HG03064 (cell line): Measurements from ENCODE around the gene EVL.

ENCODE experiments used
- ATAC-seq: cut with Tn5 transposase; IDR thresholded peaks from one replicate; pipeline ENCODE4 v1.9.1; 2021; ENCODE audit warnings: low read depth; ENCODE audit not compliant: unreplicated experiment

Gene EVL

DNA sequence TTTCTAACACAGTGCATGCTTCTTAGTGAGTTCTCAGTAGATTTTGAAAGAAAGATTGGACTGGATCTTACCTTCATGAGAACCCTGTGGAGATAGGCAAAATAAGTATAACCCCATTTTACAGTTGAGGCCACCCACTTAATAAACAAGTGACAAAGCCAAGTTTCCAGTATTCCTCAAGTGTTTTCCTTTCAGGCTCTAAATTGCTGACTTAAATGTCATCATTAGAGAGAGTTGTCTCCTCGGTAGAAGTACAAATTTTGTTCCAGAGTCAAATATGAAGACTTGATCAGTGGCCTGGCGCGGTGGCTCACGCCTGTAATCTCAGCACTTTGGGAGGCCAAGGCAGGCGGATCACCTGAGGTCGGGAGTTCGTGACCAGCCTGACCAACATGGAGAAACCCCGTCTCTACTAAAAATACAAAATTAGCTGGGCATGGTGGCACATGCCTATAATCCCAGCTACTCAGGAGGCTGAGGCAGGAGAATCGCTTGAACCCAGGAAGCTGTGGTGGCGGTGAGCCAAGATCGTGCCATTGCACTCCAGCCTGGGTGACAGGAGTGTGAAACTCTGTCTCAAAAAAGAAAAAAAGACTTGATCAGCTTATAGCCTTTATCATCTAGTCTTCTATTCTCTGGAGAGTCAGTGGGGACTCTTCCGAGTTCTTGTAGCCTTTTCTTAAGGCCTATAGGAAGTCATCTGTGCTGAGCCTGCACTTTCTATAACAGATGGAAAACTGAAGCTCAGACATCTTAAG is 708 bp upstream of the EVL start:
- peak; percentile 11 for ATAC-seq

DNA sequence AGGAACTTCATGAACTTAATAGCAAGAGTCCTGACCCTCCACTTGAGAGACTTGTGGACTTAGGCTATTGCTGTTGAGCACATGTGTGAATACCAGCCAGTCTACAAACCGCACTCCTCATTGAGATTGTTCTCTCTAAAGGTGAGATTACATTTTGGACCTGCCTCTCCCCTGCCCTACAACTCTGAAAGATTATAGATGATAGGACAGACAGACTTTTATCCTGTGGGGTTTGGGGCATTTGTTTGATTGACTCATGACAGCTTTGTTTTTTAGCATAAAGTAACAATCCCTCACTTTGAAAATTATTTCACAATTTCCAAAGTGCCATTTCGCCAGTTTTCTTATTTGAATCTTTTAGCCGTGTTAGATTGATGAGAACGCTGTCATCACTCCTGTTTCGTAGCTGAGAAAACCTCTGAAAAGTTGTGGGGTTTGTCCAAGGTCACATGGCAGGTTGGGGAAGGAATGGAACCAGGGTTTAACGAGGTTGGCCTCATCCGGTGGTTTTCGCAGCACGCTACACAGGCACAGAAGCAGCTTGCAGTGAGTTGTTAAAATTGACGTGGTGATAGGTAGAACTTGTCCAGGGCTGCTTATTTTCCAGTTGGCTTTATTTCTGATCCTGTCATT is 836 bp downstream of the EVL start:
- peak; percentile 25 for ATAC-seq

- ATAC-seq = no peak
Observed at GRCh38 chr14:100066962-100067361, 1.7 kb downstream of the EVL start.

DNA sequence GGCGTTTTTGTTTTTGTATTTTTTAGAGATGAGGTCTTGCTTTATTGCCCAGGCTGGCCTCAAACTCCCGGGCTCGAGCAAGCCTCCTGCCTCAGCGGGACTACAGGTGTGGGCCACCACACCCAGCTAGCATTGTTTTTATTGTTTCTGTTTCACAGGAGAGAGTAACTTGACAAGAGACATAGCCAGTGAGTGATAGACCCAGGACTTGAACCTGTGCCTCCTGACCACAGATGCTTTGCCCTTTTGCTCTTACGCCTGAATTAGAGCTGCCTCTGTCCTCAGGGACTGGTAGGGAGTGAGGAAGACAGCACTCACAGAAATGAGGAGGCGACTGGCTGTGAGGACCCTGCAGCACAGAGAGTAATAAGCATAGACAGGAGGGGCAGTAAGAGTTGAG is 2.3 kb downstream of the EVL start:
- ATAC-seq = no peak

DNA sequence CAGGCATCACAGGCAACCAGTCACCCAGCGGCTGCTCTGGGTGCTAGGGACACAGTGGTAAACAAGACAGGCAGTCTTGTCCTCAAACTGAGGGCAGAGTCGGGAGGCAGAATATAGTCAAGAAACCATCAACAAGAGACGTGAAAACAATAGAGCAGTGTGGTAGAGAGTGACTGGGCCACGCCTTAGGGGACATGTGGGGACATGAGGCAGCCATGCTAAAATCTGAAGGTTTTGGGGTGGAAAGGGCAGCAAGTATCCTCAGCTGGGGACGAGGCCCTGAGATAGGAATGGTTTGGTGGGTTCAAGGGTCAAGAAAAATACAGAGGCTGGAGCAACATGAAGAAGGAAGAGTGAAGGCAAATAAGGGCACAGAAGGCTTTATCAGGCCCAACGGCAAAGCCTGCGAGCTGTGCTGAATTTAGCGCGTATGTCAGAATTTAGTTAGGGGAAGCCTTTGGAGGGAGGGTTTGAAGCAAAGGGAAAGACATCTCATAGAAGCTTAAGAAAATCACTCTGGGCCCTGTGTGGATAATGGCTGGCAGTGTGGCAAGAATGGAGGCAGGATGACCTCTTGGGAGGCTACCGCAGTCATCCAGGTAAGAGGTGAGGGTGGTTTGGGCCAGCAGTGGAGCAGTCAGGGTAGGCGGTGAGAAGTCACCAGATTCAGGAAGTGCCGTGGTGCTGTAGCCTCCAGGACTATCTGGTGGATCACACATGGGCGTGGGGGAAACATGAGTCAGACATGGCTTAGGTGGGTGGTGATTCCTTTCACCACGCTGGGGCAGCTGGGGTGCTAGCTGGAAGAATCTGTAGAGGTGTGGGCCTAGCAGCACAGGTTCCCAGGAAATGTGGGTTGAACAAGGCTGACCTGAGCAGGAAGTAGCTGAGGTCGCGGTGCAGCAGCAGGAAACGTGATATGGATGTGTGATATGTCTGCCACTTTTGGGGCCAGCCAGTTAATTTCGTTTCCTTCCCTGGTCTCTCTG is 3.0 kb downstream of the EVL start:
- peak; percentile 19 for ATAC-seq

- ATAC-seq = no peak
Observed at GRCh38 chr14:100069161-100069800, 4.1 kb downstream of the EVL start.

- ATAC-seq = no peak
Observed at GRCh38 chr14:100070310-100070709, 5.1 kb downstream of the EVL start.

DNA sequence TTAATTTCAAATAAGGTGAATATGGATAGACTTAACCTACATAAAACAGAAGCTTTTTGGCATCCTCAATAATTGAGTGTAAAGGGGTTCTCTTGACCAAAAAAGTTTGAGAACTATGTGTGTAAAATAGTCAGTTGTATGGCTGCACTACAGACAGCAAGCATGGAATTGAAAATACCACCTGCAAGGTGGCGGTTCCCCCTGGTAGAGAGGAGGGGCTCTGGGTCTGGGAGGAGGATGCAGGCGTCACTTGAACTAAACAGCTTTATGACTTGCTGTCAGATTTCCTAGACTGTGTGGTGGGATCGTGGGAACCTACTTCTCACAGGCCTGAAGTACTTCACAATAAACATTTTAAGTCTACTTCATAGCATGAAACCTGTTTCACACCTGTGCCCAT is 6.3 kb downstream of the EVL start:
- no peak for ATAC-seq

DNA sequence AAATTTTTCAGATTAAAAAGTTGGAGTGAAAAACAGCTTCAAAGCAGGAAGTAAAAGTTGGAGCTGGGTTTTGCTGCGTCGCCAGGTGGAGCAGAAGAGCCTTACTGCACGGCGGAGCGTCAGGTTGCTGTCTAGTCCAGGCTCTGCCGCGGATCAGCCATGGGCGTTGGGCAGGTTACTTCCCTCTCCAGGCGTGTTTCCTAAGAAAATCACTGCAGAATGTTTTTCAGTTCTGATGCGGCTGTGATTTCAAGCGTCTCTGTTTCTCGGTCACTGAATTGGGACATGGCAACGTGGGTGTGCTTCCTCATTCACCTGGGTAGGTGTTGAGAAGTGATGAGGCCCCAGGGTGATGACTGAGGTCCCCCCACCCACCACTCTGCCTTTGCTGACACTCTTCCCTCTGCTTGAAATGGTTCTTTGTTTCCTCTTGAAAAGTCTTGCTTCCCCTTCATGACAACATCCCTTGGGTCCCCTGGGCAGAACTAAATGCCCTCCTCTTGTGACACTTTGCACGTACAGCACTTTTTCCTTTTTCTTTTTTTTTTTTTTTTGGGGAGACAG is 7.6 kb downstream of the EVL start:
- peak; percentile 34 for ATAC-seq

- ATAC-seq = no peak
Observed at GRCh38 chr14:100073576-100074430, 8.6 kb downstream of the EVL start.

DNA sequence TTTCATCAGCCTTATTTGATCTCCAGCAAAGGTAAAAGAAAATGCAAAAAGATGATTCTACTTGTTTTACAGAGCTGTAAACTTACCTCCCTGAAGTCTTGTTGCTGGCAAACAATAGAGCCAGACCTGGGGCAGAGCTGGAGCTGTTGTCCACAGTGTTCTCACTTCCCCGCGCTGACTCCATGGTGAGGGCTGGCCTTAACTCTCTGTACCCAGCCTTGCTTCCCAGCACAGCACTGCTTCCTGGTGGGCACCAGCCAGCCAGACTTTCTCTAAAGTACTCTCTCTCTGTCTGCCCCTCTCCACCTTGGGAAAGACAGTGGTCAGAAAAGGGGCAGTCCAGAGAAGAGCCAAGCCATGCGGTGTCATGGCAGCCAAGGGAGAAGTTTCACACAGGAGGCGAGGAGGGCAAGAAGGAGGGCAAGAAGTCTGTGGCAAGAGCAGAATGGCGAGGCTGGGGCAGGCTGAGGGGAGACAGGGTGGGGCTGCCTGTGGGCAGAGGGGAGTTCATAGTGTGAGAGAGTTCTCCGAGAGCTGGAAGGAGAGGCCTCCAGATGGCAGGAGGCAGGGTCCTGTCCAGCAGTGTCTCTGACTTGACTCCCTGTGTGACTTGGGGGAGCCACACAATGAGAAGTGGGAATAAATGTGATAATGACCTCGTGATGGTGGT is 9.3 kb downstream of the EVL start:
- no peak for ATAC-seq

GRCh38 chr14:100075681-100076080 is 10.5 kb downstream of the EVL start:
- ATAC-seq = no peak

DNA sequence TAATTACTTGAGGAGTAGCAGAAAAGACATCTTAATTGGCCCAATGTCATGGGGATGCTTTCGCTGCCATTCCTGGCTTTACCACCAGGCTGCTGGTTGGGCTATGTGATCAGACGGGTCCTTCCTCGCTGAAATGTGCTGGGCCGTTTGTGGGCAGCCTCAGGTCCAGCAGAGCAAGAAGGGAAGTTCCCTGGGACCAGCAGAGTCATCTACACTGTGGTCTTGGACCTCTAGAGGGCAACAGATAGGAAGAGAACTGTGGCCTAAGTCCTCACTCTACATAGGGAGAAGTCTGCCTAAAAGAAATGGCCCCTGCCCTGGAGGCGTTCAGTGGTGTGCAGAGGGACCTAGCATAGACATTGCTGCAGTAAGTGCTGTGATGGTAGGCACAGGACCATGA is 10.9 kb downstream of the EVL start:
- ATAC-seq = no peak

DNA sequence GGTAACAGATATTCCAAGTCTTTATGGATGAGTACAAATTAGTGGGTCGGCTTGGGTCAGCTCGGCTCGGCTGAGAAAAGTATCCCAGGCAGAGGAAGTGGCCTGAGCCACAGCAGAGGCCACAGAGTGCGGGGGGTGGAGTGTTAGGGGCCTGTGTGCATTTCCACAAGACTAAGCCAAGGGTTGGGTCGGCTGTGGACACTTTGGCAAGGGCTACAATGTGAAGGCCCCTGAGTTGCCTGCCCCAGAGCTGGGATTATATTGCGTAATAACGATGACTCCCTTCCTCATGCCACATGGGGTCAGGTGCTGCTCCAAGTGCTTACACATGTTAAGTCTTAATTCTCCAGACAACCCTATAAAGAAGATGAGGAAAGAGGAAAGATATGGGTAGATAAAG is 11.4 kb downstream of the EVL start:
- no peak for ATAC-seq

GRCh38 chr14:100077441-100077840 is 12.2 kb downstream of the EVL start:
- ATAC-seq = no peak

DNA sequence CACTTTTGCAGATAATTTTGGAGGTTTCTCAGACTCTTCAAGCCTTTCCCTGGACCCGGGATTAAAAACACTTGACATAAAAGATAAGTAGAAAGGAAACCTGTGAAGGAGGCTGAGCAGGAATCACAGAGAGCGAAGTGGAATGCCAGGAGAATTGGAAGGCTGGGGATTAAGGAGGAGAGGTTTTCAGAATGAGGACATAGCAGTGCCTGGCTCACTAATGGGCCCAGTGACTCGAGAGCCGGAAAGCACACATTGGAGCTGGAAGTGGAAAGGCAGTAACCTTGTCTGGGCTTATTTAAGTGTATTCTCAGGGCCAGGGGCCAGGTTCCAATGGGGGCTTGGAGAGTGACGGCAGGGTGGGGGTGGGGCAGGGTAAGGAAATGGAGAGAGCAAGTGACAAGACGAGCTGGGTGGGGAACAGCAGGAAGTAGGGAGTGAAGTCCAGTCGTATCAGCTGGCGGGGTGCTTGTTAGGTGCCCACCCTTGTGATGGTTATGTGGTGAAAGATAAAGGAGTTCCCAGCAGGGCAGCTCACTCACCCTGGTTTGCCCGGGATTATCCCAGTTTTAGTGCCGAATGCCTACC is 13.1 kb downstream of the EVL start:
- no peak for ATAC-seq

DNA sequence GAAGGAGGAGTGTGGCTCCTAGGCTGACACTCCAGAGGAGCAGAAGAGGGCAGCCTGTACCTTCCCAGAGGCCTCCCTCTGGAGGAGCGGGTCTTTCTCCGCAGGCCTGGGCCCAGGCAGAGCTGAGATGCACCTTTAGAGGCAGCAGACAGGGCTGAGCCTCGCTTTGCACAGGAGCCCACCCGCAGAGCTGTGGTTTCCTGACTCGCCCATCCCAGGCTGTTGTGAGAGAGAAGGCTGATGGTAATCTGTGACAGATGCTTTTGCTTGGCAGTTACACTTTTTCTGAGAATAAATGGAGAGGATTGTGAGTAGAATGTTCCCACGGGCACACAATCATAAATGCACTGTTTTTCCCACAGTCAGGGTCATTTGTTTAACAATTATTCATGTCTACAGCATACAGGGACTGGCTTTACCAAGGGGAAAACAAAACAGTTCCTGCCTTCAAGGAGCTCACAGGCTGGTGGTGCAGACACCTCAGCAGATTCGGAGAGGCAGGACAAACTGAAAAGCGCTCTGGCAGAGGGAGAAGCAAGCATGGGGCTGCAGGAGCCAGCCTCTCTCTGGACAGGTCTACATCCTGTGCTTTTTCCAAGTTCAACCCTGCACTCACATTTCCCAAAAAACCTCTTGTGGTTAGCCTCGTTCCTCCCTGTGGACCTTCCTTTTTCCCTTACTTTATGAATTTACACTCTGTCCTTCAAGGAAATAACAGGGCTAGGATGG is 13.9 kb downstream of the EVL start:
- ATAC-seq = peak; percentile 59

- ATAC-seq = no peak
Observed at GRCh38 chr14:100079726-100080005, 14.4 kb downstream of the EVL start.
